ENCODE results near the gene CCNY. TPM values are rescaled to one million over a fixed set of nuclear protein-coding genes. Genes with fewer than 3 reads are reported as not detected.
"Not testable (repeated sequence)": the region's sequence is repeated elsewhere in the genome, so short reads cannot be mapped to it uniquely, and the experiment has no call there.

The CCNY gene
- total and polyA plus RNA-seq, 9 donors, result 28.3 to 87.0 (median 60.9) TPM

DNA sequence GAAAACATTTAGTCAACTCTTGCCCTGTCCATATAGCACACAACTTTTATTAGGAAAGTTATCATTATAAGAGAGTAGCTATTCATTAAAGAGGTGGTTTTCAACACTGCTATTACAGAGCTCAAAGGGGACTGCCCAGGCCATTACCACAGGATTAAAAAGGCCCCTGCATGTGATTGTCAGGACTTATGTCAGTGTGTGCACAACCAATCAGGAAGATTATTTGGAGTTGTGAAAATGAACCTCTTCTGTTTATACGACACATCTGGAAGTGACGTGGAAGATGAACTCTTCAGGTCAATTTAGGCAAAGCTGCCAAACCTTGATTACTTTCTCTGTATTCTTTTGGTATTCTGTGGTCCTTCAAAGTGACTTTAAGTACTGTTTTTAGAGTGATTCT is 14.7 kb downstream of the CCNY start:
- intact Hi-C loops (cut with DNase I), result loop anchor here in 1 of 4 donors (10.0 kb wide), 1 partner anchor 114 kb away; no protein-coding TSS in a partner anchor
- H3K36me3 ChIP-seq, result no peaks in the 10 kb centered on the region
- no peaks in the 10 kb centered on the region for H3K27me3 ChIP-seq
- H3K9me3 ChIP-seq, result no peaks in the 10 kb centered on the region
- H3K27ac ChIP-seq, result no peak overlapping the region
- H3K4me3 ChIP-seq, result no peak overlapping the region
- no peak for DNase-seq
- TF ChIP-seq, protein P1, sequence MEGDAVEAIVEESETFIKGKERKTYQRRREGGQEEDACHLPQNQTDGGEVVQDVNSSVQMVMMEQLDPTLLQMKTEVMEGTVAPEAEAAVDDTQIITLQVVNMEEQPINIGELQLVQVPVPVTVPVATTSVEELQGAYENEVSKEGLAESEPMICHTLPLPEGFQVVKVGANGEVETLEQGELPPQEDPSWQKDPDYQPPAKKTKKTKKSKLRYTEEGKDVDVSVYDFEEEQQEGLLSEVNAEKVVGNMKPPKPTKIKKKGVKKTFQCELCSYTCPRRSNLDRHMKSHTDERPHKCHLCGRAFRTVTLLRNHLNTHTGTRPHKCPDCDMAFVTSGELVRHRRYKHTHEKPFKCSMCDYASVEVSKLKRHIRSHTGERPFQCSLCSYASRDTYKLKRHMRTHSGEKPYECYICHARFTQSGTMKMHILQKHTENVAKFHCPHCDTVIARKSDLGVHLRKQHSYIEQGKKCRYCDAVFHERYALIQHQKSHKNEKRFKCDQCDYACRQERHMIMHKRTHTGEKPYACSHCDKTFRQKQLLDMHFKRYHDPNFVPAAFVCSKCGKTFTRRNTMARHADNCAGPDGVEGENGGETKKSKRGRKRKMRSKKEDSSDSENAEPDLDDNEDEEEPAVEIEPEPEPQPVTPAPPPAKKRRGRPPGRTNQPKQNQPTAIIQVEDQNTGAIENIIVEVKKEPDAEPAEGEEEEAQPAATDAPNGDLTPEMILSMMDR (IDR thresholded peaks at IDR 0.05), result no peak
- no peak for TF ChIP-seq POLR2A (IDR thresholded peaks at IDR 0.05)
- no peak for TF ChIP-seq EP300 (IDR thresholded peaks at IDR 0.05)
- H3K4me1 ChIP-seq (ENCODE audit: insufficient read depth), result peaks cover 22% of the 10 kb centered on the region
- 59 to 81% (median 64%) methylated on average over 2 of the region's 2 CpGs for WGBS, 3 donors

- H3K4me1 ChIP-seq (ENCODE audit: insufficient read depth), result peaks cover 25% of the 10 kb centered on the region
- 84 to 91% (median 90%) methylated on average over 2 of the region's 2 CpGs for WGBS, 3 donors
- no peak overlapping the region for H3K27ac ChIP-seq
- no peak overlapping the region for H3K4me3 ChIP-seq
- TF ChIP-seq POLR2A (IDR thresholded peaks at IDR 0.05), result no peak
- TF ChIP-seq, protein P1 (IDR thresholded peaks at IDR 0.05), result no peak
- TF ChIP-seq EP300 (IDR thresholded peaks at IDR 0.05), result no peak
- no peaks in the 10 kb centered on the region for H3K27me3 ChIP-seq
- H3K36me3 ChIP-seq, result no peaks in the 10 kb centered on the region
- H3K9me3 ChIP-seq, result no peaks in the 10 kb centered on the region
- no peak for DNase-seq
- intact Hi-C loops (cut with DNase I), result loop anchor here in 1 of 4 donors (10.0 kb wide), 1 partner anchor 113 kb away; no protein-coding TSS in a partner anchor
Observed at GRCh38 chr10:35352097-35352496, 15.8 kb downstream of the CCNY start.

GRCh38 chr10:35352512-35352911 is 16.2 kb downstream of the CCNY start:
- 81 to 97% (median 91%) methylated on average over 7 of the region's 7 CpGs for WGBS, 3 donors
- TF ChIP-seq EP300 (IDR thresholded peaks at IDR 0.05) (no peak), POLR2A (IDR thresholded peaks at IDR 0.05) (no peak)

DNA sequence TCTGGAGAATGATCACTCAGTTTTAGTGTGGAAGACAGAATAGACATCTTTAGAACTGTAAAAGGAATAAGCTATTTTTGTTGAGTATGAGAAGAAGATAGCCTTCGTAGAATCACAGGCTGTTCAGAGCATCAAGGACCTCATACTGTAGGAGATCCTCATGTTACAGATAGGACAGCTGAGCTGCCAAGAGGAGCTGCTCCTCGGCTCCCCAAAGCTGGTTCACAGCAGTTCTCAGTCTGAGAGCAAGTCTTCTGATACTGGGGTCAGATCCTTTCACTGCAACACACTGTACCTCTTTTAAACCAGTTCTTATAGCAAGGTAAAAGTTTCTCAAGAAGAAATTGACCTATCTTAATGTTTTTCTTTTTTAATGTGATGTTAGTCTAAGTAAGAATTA is 17.1 kb downstream of the CCNY start:
- Histone ChIP-seq H3K4me3 (no peak overlapping the region), H3K9me3 (no peaks in the 10 kb centered on the region), H3K36me3 (no peaks in the 10 kb centered on the region), H3K27me3 (no peaks in the 10 kb centered on the region), H3K27ac (no peak overlapping the region), H3K4me1 (ENCODE audit: insufficient read depth) (peaks cover 22% of the 10 kb centered on the region)
- intact Hi-C loops (cut with DNase I), result loop anchor here in 1 of 4 donors (10.0 kb wide), 1 partner anchor 111 kb away; no protein-coding TSS in a partner anchor
- WGBS, 3 donors, result 48 to 53% (median 50%) methylated on average over 2 of the region's 2 CpGs
- TF ChIP-seq, protein P1 (IDR thresholded peaks at IDR 0.05), result no peak
- TF ChIP-seq EP300 (IDR thresholded peaks at IDR 0.05), result no peak
- TF ChIP-seq POLR2A (IDR thresholded peaks at IDR 0.05), result no peak
- DNase-seq, result no peak

More at GRCh38 chr10:35352512-35352911, 16.2 kb downstream of the CCNY start:
- intact Hi-C loops (cut with DNase I), result loop anchor here in 1 of 4 donors (10.0 kb wide), 1 partner anchor 112 kb away; no protein-coding TSS in a partner anchor
- Histone ChIP-seq H3K27me3 (no peaks in the 10 kb centered on the region), H3K9me3 (no peaks in the 10 kb centered on the region), H3K4me1 (ENCODE audit: insufficient read depth) (peaks cover 25% of the 10 kb centered on the region), H3K36me3 (no peaks in the 10 kb centered on the region), H3K4me3 (no peak overlapping the region), H3K27ac (no peak overlapping the region)
- DNase-seq, result no peak

- Histone ChIP-seq H3K4me1 (ENCODE audit: insufficient read depth) (peaks cover 23% of the 10 kb centered on the region), H3K4me3 (no peak overlapping the region), H3K9me3 (no peaks in the 10 kb centered on the region), H3K27me3 (no peaks in the 10 kb centered on the region), H3K36me3 (no peaks in the 10 kb centered on the region), H3K27ac (no peak overlapping the region)
- WGBS, 3 donors, result 86 to 96% (median 91%) methylated on average over 1 of the region's 1 CpG
- no peak for DNase-seq
- intact Hi-C loops (cut with DNase I), result loop anchor here in 1 of 4 donors (10.0 kb wide), 1 partner anchor 111 kb away; no protein-coding TSS in a partner anchor
- TF ChIP-seq EP300 (IDR thresholded peaks at IDR 0.05) (no peak), POLR2A (IDR thresholded peaks at IDR 0.05) (no peak)
- TF ChIP-seq, protein P1 (IDR thresholded peaks at IDR 0.05), result no peak
Observed at GRCh38 chr10:35353805-35354204, 17.5 kb downstream of the CCNY start.

DNA sequence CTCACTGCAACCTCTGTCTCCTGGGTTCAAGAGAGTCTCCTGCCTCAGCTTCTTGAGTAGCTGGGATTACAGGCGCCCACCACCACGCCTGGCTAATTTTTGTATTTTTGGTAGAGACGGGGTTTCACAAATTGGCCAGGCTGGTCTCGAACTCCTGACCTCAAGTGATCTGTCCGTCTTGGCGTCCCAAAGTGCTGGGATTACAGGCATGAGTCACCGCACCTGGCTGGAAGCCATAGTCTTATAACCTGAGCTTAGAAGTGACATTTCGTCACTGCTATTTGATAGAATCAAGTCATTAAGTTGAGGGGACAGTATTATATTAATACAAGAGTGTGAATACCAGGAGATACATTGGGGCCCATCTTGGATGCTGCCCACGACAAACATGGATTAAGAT is 17.9 kb downstream of the CCNY start:
- intact Hi-C loops (cut with DNase I), result loop anchor here in 1 of 4 donors (10.0 kb wide), 1 partner anchor 111 kb away; no protein-coding TSS in a partner anchor
- DNase-seq, H3K4me3 ChIP-seq, H3K27ac ChIP-seq, H3K27me3 ChIP-seq, H3K9me3 ChIP-seq, H3K36me3 ChIP-seq: not testable (repeated sequence)
- peaks cover 20% of the 10 kb centered on the region for H3K4me1 ChIP-seq (ENCODE audit: insufficient read depth)
- WGBS, 3 donors, result 93 to 95% (median 94%) methylated on average over 9 of the region's 9 CpGs
